ENCODE results near the gene ZNF385B. TPM values are rescaled to one million over a fixed set of nuclear protein-coding genes. Genes with fewer than 3 reads are reported as not detected.

The ZNF385B gene
- not detected in 2 replicates for total RNA-seq (2014; rRNA removed; shearing (Covaris generic); ENCODE audit: low replicate concordance)

DNA sequence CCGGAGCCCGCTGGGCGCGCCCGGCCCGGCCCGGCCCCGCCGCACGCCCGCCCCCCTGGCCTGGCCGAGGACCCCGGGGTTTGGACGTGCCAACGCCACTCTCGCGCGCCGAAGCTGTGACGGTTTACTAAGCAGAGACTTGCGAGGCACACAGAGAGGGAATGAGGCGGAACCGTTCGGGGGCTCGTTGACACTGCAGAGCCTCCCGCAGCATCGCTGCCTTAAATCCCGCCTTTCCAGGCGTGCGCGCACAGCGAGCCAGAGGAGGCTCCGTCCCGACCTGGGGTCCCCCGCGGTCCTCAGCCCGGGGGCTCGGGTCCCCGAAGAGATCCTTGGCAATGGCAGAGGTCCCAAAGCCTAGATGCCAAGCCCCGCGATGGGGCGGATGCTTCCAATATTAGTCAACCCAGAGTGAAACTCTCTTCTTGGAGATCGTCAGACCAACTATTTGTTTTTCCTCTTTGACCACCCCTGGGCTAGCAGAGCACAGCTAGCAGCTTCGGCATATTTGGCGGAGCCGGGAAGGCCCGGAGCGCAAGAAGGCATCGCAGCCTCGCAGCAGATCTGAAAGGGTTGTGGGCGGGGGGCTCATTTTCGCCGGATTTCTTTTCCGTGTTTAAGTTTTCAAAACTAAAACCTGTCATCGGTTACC is at the start of gene ZNF385B:
ZNF385B (minus strand) TSS at position 197 of the 652 bp plus-strand sequence.
- DNase-seq = no peak
- no peak within 1 kb of the TSS for H2AFZ ChIP-seq (ENCODE audit: low read length)

DNA sequence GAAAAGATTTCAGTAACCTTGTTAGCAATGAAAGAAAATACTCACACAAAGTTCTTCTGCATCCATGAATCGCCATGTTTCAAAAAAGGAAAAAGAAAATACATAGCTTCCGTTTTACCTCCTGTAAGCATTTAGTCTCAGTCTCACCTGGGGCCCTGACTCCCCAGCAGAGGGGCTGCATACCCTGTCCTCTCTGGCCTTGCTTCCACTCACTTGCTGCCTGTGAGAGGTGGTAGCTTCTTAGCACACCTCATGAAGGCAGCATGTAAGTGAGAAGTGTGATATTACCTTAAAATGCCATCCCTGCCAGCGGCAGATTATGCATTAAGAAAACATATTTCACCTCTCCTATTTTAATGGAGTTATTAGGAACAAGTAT is 49.3 kb upstream of the ZNF385B start:
- Histone ChIP-seq H3K9ac (ENCODE audit: low read length) (no peak overlapping the region), H3K27ac (ENCODE audit: low read length) (no peak overlapping the region)
- no peak for DNase-seq

More for the DNA sequence above, at the start of gene ZNF385B:
- no peak within 1 kb of the TSS for H3K4me2 ChIP-seq (ENCODE audit: low read depth, low read length, poor library complexity, severe bottlenecking)
- no peak within 1 kb of the TSS for H3K9ac ChIP-seq (ENCODE audit: low read length)
- no peaks in the 10 kb centered on the region for H3K79me2 ChIP-seq (ENCODE audit: low read length)
- H4K20me1 ChIP-seq (ENCODE audit: insufficient read depth, low read depth, low read length) = no peaks in the 10 kb centered on the region
- H3K36me3 ChIP-seq (ENCODE audit: insufficient read depth, low read length) = no peaks in the 10 kb centered on the region
- no peaks in the 10 kb centered on the region for H3K4me1 ChIP-seq (ENCODE audit: low read length)
- no peaks in the 10 kb centered on the region for H3K9me2 ChIP-seq (replicated peaks; ENCODE audit: insufficient read depth, low read length)
- H3K27ac ChIP-seq (ENCODE audit: low read length) = no peak within 1 kb of the TSS
- H3K9me3 ChIP-seq (ENCODE audit: low read length) = no peaks in the 10 kb centered on the region
- no peak within 1 kb of the TSS for H3K4me3 ChIP-seq (ENCODE audit: low read length)
- no peaks in the 10 kb centered on the region for H3K27me3 ChIP-seq (ENCODE audit: low read length)

DNA sequence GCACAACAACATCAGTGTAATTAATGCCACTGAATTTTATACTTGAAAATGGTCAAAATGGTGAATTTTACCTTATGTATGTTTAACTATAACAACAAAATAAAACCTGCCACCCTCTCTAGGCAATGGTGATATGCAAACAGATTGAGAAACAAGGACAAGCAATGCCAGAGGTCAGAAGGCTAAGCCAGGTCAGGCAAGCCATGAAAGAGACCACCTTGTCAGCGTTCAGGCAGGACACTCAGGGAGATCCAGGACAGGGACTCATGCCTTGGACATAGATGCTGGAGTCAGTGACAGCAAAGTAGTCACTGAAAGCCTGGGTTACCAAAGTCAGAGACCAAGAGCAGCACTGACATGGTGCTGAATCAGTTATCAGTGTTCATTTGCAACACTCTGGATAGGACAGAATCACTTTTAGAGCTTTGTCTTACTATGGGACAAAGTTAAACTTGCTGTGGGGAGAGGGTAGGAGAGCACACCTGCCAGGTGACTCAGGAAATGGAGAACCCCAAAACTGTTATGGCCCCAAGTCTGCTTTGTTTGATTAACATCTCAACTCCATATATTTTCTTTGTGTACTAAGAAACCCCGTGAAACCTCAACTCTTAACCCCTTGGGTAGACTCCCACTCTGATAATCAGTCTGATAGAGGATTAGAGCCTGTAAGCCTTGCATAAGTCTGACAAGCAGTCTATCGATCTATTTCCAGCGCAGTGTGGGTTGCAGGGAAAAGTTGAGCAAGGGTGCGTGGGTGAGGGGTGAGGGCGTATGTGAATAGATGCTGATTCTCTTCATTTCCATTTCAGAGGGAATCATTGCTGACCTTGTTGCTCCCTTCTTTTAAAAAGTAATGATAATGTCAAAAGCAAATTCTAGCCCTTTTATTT is 48.7 kb upstream of the ZNF385B start:
- Histone ChIP-seq H3K9me2 (replicated peaks; ENCODE audit: insufficient read depth, low read length) (no peaks in the 10 kb centered on the region), H3K4me3 (ENCODE audit: low read length) (no peak overlapping the region), H3K9ac (ENCODE audit: low read length) (no peak overlapping the region), H3K9me3 (ENCODE audit: low read length) (no peaks in the 10 kb centered on the region), H3K79me2 (ENCODE audit: low read length) (no peaks in the 10 kb centered on the region), H3K36me3 (ENCODE audit: insufficient read depth, low read length) (no peaks in the 10 kb centered on the region), H2AFZ (ENCODE audit: low read length) (no peak overlapping the region), H4K20me1 (ENCODE audit: insufficient read depth, low read depth, low read length) (0 out of 2 replicates have a peak, but pooled peaks cover 2% of the 10 kb centered on the region), H3K27me3 (ENCODE audit: low read length) (no peaks in the 10 kb centered on the region), H3K4me1 (ENCODE audit: low read length) (no peaks in the 10 kb centered on the region), H3K4me2 (ENCODE audit: low read depth, low read length, poor library complexity, severe bottlenecking) (no peak overlapping the region), H3K27ac (ENCODE audit: low read length) (no peak overlapping the region)
- DNase-seq = no peak

More for the DNA sequence above, 49.3 kb upstream of the ZNF385B start:
- Histone ChIP-seq H3K79me2 (ENCODE audit: low read length) (no peaks in the 10 kb centered on the region), H3K9me2 (replicated peaks; ENCODE audit: insufficient read depth, low read length) (no peaks in the 10 kb centered on the region), H3K4me1 (ENCODE audit: low read length) (no peaks in the 10 kb centered on the region), H3K4me3 (ENCODE audit: low read length) (no peak overlapping the region), H3K9me3 (ENCODE audit: low read length) (no peaks in the 10 kb centered on the region), H2AFZ (ENCODE audit: low read length) (no peak overlapping the region), H3K36me3 (ENCODE audit: insufficient read depth, low read length) (no peaks in the 10 kb centered on the region), H4K20me1 (ENCODE audit: insufficient read depth, low read depth, low read length) (0 out of 2 replicates have a peak, but pooled peaks cover 2% of the 10 kb centered on the region), H3K27me3 (ENCODE audit: low read length) (no peaks in the 10 kb centered on the region), H3K4me2 (ENCODE audit: low read depth, low read length, poor library complexity, severe bottlenecking) (no peak overlapping the region)

DNA sequence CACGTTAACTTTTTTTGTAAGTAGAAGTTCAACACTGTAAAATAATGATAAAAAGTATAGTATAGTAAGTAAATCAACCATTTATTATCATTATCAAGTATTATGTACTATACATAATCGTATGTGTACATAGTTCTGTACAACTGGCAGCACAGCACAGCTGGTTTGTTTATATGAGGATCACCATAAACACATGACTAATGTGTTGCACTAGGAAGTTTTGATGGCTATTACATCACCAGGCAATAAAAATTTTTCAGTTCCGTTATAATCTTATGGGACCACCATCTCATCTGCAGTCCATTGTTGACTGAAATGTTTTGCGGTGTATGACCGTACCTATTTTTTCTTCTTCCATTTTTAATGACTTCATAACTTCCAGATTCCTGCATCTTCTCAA is 39.2 kb upstream of the ZNF385B start:
- H2AFZ ChIP-seq (ENCODE audit: low read length) = no peak overlapping the region
- no peaks in the 10 kb centered on the region for H3K9me3 ChIP-seq (ENCODE audit: low read length)
- H3K27me3 ChIP-seq (ENCODE audit: low read length) = no peaks in the 10 kb centered on the region
- DNase-seq = no peak
- H3K27ac ChIP-seq (ENCODE audit: low read length) = no peak overlapping the region
- no peak overlapping the region for H3K4me2 ChIP-seq (ENCODE audit: low read depth, low read length, poor library complexity, severe bottlenecking)
- H3K4me3 ChIP-seq (ENCODE audit: low read length) = no peak overlapping the region
- H3K79me2 ChIP-seq (ENCODE audit: low read length) = no peaks in the 10 kb centered on the region
- H4K20me1 ChIP-seq (ENCODE audit: insufficient read depth, low read depth, low read length) = no peaks in the 10 kb centered on the region
- H3K9me2 ChIP-seq (replicated peaks; ENCODE audit: insufficient read depth, low read length) = no peaks in the 10 kb centered on the region
- H3K9ac ChIP-seq (ENCODE audit: low read length) = no peak overlapping the region
- no peaks in the 10 kb centered on the region for H3K4me1 ChIP-seq (ENCODE audit: low read length)
- no peaks in the 10 kb centered on the region for H3K36me3 ChIP-seq (ENCODE audit: insufficient read depth, low read length)

DNA sequence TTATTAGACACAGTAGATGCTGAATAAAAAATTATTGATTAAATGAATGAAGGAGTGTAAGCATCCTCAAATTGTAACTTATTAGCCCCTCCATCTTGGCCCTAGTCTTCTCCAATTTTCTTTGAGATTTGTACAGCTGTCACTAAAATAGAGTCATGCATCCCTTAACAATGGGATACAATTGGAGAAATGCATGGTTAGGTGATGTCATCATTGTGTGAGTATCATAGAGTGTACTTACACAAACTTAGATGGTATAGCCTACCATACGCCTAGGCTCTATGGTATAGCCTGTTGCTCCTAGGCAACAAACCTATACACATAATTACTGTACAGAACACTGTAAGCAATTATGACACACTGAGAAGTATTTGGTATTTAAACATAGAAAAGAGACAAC is 38.3 kb upstream of the ZNF385B start:
- Histone ChIP-seq H2AFZ (ENCODE audit: low read length) (no peak overlapping the region), H3K79me2 (ENCODE audit: low read length) (no peaks in the 10 kb centered on the region), H3K36me3 (ENCODE audit: insufficient read depth, low read length) (no peaks in the 10 kb centered on the region), H3K4me1 (ENCODE audit: low read length) (no peaks in the 10 kb centered on the region), H3K9ac (ENCODE audit: low read length) (no peak overlapping the region), H3K4me3 (ENCODE audit: low read length) (no peak overlapping the region), H4K20me1 (ENCODE audit: insufficient read depth, low read depth, low read length) (no peaks in the 10 kb centered on the region), H3K27me3 (ENCODE audit: low read length) (no peaks in the 10 kb centered on the region), H3K9me3 (ENCODE audit: low read length) (no peaks in the 10 kb centered on the region), H3K27ac (ENCODE audit: low read length) (no peak overlapping the region), H3K4me2 (ENCODE audit: low read depth, low read length, poor library complexity, severe bottlenecking) (no peak overlapping the region), H3K9me2 (replicated peaks; ENCODE audit: insufficient read depth, low read length) (no peaks in the 10 kb centered on the region)
- DNase-seq = no peak

DNA sequence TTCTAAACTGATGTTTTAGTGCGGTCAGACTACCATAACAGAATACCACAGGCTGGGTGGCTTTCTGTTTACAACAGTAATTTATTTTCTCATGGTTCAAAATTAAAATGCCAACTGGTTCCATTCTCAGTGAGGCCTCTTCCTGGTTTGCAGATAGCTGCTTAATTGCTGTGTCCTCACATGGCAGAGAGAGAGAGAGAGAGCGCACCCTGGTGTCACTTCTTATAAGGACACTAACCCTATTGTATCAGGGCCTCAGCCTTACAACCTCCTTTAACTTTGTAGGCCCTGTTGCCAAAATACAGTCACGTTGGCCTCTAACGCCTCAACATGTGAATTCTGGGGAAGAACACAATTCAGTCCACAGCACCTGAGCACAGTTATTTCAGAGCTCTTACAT is 37.5 kb upstream of the ZNF385B start:
- Histone ChIP-seq H3K4me3 (ENCODE audit: low read length) (no peak overlapping the region), H3K9ac (ENCODE audit: low read length) (no peak overlapping the region), H3K79me2 (ENCODE audit: low read length) (no peaks in the 10 kb centered on the region), H3K27me3 (ENCODE audit: low read length) (no peaks in the 10 kb centered on the region), H4K20me1 (ENCODE audit: insufficient read depth, low read depth, low read length) (no peaks in the 10 kb centered on the region), H2AFZ (ENCODE audit: low read length) (peak overlapping the region; percentile 21; the same call in 1 of the 2 replicates), H3K4me2 (ENCODE audit: low read depth, low read length, poor library complexity, severe bottlenecking) (no peak overlapping the region), H3K9me3 (ENCODE audit: low read length) (no peaks in the 10 kb centered on the region), H3K4me1 (ENCODE audit: low read length) (no peaks in the 10 kb centered on the region), H3K9me2 (replicated peaks; ENCODE audit: insufficient read depth, low read length) (no peaks in the 10 kb centered on the region), H3K36me3 (ENCODE audit: insufficient read depth, low read length) (no peaks in the 10 kb centered on the region), H3K27ac (ENCODE audit: low read length) (no peak overlapping the region)
- peak; percentile 87 for DNase-seq

DNA sequence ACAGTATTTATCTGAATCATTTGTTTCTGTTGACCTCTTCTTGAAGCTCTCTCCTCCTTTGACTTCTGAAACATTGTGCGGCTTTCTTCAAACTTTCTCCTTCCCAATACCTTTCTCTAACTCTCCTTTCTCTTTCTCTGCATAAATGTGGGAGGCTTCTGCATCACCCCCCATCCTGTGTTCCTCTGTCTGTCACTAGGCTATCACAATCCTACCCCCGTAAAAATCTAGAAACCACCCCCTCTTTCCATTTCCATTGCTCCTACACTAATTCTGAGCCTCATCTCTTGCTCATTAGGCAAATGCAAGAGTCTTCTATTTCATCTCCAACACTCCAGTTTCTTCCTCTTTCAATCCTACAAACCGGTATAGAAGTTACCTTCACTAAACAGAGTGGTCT is 32.2 kb upstream of the ZNF385B start:
- H3K9ac ChIP-seq (ENCODE audit: low read length) = no peak overlapping the region

DNA sequence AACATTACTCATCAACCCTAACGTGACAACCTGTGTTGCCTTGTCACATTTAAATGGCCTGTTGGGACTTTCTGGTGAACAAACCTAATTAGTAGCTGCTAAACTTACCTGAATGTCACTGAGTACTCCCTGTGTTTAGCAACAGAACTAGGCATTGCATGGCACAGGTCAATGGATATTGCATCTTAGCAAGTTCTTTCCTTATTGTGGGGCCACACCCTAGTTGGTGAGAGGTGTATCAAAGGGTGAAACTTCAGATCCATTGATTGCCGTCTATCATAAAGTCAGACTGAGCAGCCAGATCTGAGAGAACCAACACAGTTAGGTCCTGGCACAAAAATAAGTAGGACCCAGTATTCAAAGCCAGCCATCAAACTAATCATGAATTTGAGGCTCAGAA is 29.8 kb upstream of the ZNF385B start:
- DNase-seq = no peak
- Histone ChIP-seq H3K9ac (ENCODE audit: low read length) (no peak overlapping the region), H3K4me1 (ENCODE audit: low read length) (no peaks in the 10 kb centered on the region), H3K4me3 (ENCODE audit: low read length) (no peak overlapping the region), H4K20me1 (ENCODE audit: insufficient read depth, low read depth, low read length) (no peaks in the 10 kb centered on the region), H3K36me3 (ENCODE audit: insufficient read depth, low read length) (no peaks in the 10 kb centered on the region), H3K79me2 (ENCODE audit: low read length) (no peaks in the 10 kb centered on the region), H3K9me2 (replicated peaks; ENCODE audit: insufficient read depth, low read length) (no peaks in the 10 kb centered on the region), H3K27ac (ENCODE audit: low read length) (no peak overlapping the region), H3K4me2 (ENCODE audit: low read depth, low read length, poor library complexity, severe bottlenecking) (no peak overlapping the region), H2AFZ (ENCODE audit: low read length) (no peak overlapping the region), H3K27me3 (ENCODE audit: low read length) (no peaks in the 10 kb centered on the region), H3K9me3 (ENCODE audit: low read length) (no peaks in the 10 kb centered on the region)

More for the DNA sequence above, 32.2 kb upstream of the ZNF385B start:
- Histone ChIP-seq H3K4me2 (ENCODE audit: low read depth, low read length, poor library complexity, severe bottlenecking) (no peak overlapping the region), H3K36me3 (ENCODE audit: insufficient read depth, low read length) (no peaks in the 10 kb centered on the region), H2AFZ (ENCODE audit: low read length) (no peak overlapping the region), H3K9me3 (ENCODE audit: low read length) (no peaks in the 10 kb centered on the region), H3K4me3 (ENCODE audit: low read length) (no peak overlapping the region), H3K9me2 (replicated peaks; ENCODE audit: insufficient read depth, low read length) (no peaks in the 10 kb centered on the region), H3K79me2 (ENCODE audit: low read length) (no peaks in the 10 kb centered on the region), H3K4me1 (ENCODE audit: low read length) (no peaks in the 10 kb centered on the region), H3K27ac (ENCODE audit: low read length) (no peak overlapping the region), H4K20me1 (ENCODE audit: insufficient read depth, low read depth, low read length) (no peaks in the 10 kb centered on the region), H3K27me3 (ENCODE audit: low read length) (no peaks in the 10 kb centered on the region)
- no peak for DNase-seq

Measured in Karpas-422 (cell line).